SKM-1 treated with dmso at 0.1 percent for 144 hours (cell line): ENCODE data around the gene ARFGAP1.

ENCODE experiments used
- DNase-seq: peaks from one replicate; lab custom pipeline; 2025; ENCODE audit not compliant: unreplicated experiment; lab: John Stamatoyannopoulos, UW

Gene ARFGAP1

DNA sequence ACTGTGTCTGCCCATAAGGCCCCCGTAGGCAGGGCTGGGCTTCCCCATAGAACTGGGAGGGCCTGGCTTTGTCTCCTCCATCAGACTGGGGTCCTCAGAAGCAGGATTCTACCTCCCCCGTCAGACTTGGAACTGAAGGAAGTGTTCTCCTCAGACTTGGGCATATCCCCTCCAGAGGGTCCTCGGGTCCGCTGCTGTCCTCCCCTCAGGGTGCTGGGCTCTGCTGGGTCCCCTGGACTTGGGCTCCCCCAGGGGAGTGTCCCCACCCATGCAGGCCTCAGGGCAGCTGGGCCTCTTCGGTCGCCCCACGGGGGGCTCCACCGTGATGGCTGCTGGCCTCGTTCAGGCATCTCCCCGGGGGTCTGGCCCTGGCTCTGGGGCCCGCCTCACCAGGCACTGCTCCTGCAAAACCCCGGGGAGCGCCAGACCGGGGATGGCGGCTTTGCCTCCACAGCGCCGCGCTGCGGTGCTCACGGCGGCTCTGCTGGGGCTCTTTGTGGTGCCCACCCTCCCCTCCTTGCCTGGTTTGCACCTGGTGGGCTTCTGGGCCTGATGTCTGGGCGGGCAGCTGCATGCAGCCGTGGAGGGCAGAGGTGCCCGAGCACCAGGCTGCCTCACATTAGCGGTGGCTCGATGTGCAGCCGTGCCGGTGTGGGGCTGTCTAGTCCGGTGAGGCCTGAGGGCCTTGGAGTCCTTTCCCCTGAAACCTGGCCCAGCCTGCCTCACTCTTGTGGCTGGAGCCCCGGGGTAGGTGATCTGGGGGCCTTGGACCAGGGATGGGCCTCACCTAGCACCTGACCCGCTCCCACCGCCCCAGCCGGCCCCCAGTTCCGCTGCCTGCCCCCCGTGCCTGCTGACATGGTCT is 34.3 kb downstream of the ARFGAP1 start:
- no peak for DNase-seq

GRCh38 chr20:63307538-63308217 is 35.1 kb downstream of the ARFGAP1 start:
- DNase-seq = no peak

GRCh38 chr20:63308218-63308911 is 35.8 kb downstream of the ARFGAP1 start:
- no peak for DNase-seq

DNA sequence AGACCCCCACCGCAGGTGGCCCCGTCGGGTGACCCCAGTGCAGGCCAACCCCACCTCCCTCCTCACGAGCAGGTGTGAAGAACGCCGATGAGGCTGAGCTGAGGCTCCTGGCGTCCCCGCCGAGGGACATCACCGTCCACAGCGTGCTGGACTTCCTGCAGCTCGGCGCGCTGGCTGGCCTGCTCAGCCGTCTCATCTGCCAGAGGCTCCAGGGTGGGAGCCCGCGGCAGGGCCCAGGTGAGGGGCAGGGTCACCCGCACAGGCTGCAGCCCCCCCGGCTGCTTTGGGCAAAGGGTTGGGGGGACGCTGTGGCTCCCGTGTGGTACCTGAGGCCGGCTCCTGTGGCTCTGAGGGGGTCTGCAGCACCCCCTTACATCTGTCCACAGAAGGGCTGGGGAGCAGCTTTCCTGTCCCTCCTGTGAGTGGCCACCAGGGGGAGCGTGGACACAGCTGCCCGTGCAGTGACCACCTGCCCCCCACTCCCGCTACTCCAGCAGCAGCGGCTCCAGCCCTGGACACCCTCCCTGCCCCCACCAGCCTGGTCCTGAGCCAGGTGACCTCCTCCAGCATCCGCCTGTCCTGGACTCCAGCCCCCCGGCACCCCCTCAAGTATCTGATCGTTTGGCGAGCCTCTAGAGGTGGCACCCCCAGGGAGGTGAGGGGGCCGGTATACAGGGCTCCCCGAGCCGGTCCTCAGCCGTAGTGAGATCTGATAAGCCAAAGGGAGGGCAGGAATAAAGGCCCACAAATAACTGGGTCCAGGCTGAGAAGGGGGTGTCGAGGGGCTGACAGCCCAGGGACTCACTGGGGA is 36.9 kb downstream of the ARFGAP1 start:
- DNase-seq = no peak

DNA sequence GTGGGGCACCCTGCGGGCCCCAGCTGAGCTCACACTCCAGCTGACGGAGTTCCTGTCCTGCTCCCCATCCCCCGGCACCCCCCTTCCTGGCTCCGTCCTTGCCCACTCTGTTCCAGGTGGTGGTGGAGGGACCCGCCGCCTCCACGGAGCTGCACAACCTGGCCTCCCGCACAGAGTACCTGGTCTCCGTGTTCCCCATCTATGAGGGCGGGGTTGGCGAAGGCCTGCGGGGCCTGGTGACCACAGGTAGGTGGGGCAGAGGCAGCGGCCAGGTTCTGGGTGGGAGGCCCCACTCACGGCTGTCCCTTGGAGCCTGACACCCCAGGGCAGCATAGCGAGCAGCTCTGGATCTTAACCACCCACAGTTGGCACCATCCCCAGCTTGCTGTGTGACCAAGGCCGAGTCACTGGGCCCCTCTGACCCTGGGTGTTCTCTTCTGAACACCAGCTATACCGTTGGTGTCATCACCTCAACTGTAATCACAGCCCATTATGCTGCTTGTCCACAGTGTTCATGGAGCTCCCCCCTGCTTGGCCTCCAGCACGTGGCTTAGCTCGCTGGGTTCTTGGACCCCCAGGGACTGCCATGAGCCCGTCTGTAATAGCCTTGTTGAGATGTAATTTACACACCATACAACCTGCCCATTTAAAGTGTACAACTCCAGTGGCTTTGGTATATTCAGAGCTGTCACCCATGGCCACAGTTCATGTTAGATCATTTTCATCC is 37.8 kb downstream of the ARFGAP1 start:
- no peak for DNase-seq

- no peak for DNase-seq
Measured at GRCh38 chr20:63311186-63311832, 38.7 kb downstream of the ARFGAP1 start.

DNA sequence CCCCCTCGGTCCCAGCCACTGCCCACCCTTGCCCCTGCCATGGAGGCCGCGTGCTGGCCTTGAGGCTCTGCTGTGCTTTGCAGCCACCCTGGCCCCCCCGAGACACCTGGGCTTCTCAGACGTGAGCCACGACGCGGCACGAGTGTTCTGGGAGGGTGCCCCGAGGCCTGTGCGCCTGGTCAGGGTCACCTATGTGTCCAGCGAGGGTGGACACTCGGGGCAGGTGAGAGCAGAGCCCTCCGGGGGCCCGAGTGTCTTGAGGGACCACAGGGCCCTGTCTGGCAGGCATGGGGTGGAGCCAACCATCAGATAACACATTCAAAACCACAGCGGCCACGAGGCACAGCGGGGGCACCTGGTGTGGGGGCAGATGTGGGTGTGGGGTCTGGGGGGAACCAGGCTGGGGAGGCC is 39.2 kb downstream of the ARFGAP1 start:
- no peak for DNase-seq

GRCh38 chr20:63312273-63312672 is 39.7 kb downstream of the ARFGAP1 start:
- DNase-seq = no peak

DNA sequence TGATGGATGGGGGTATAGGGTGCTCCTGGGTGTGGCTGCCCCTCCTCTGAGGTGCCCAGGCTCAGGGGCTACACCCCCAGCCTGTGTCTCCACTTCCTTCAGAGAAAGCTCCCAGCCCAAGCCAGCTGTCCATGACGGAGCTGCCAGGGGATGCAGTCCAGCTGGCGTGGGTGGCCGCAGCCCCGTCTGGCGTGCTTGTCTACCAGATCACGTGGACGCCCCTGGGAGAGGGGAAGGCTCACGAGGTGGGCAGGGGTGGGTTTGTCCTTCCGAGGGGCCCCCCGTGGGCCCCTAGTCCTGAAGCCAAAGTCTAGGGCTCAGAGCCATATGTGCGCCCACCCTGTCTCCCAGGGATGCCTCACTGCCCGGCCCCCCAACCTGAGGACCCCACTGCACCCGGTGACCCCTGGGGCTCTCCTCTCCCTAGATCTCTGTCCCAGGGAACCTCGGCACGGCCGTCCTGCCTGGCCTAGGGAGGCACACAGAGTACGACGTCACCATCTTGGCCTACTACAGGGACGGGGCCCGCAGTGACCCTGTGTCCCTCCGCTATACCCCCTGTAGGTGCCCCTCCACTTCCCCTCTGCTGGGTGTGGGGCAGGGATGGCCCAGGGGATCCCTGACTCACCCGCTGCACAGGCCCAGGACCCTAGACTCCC is 40.2 kb downstream of the ARFGAP1 start:
- no peak for DNase-seq

- no peak for DNase-seq
Measured at GRCh38 chr20:63313349-63314014, 40.9 kb downstream of the ARFGAP1 start.

DNA sequence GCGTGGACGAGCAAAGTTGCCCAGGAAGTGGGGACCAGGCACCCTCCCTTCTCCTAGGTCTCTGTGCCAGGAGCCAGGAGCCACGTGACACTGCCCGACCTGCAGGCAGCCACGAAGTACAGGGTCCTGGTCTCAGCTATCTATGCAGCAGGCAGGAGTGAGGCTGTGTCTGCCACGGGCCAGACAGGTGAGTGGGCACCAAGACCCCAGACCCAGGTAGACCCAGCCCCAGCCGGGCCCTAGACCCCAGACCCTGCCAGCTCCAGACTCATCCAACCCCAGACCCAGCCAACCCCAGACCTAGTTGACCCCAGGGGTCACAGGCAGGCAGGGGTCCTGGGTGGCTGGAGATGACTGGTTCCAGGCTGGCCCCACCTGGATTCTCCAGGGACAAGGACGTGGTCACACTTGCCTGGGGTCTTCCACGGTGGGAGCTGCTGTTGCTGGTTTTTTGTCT is 41.4 kb downstream of the ARFGAP1 start:
- no peak for DNase-seq

DNA sequence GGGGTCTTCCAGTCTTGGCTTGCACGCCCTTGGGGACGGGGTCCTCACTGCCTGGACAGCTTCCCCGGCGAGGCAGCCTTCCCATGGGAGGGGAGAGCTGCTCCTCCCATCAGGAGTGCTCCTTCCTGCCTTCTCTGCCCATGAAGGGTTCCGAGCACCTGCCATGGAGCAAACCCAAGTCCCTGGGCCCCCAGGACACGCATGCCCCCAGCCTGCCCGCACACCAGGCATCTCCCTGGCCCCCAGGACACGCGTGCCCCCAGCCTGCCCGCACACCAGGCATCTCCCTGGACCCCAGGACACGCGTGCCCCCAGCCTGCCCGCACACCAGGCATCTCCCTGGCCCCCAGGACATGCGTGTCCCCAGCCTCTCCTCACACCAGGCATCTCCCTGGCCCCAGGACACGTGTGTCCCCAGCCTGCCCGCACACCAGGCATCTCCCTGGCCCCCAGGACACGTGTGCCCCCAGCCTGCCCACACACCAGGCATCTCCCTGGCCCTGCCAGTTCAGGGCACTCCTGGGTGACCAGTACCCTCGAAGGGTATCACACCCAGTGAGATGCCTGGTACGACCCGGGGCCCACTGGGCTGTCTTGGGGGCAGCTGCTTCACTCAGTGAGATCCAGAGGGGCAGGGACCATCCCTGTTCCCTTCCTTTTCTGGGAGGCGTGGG is 42.1 kb downstream of the ARFGAP1 start:
- DNase-seq = no peak

DNA sequence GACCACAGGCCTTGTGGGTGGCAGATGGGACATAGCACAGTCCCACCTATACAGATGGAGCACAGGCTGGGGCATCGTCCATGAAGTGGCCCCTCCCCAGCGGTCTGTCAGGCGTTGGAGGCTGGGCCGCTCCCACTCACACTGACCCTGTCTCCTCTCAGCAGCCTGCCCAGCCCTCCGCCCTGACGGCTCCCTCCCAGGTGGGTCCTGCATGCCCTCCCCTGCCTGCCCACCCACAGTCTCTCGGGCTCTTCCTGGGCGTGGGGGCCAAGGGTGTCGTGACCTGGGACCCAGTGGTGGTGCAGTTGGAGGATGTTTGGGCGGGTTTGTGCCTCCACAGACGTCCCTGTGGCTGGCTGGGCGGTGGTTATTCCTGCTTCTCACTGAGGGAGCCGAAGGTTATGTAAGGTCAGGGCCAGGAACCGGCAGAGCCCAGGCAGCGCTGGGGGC is 42.7 kb downstream of the ARFGAP1 start:
- no peak for DNase-seq

- DNase-seq = no peak
Measured at GRCh38 chr20:63315731-63316491, 43.3 kb downstream of the ARFGAP1 start.

- no peak for DNase-seq
Measured at GRCh38 chr20:63316502-63316921, 43.9 kb downstream of the ARFGAP1 start.

GRCh38 chr20:63317061-63317460 is 44.4 kb downstream of the ARFGAP1 start:
- no peak for DNase-seq

DNA sequence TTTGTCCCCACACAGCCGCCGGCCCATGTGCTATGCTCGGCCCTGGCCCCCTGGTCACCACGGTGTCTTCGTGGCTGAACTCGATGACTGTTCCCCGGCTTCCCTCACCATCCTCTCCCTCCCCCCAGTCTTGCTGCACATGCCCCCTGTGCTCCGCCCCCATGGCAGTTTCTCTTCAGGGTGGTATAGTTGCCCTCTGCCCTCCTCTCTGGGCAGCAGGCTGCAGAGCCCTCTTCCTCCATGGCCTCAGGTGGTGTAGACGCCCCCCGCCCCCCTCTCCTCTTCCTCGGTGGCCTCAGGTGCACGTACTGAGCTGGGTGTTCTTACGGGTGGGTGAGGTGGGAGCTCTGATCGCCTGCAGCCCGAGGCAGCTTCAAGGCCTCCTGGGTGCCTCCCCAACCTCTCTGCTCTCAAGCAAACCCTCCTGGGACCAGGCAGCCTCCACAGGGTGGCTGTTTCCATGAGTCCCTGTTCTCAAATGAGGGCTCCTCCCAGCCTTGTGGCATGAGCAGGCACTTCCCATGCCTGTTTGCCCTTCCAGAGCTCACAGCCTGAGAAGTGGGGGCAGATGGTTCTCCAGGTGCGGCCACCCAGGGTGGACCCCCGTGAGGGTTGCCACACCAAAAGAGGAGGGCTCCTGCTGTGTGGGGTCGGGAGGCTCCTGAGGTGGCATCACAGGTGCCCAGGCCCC is 45.1 kb downstream of the ARFGAP1 start:
- DNase-seq = no peak
